HepG2 (cell line): Measurements from ENCODE around the gene CAPG.

Experiments used
- CTCF ChIP-seq: sonication (generic); formaldehyde crosslinking; IDR thresholded peaks from 2 replicates; pipeline ENCODE4 v1.5.0; 2020; ENCODE audit warnings: mild to moderate bottlenecking, missing genetic modification reagents, moderate library complexity
- FIP1L1 ChIP-seq: fragments of 200-400 bp; formaldehyde crosslinking; IDR thresholded peaks from 2 replicates; pipeline ENCODE4 v1.6.1; 2018; ENCODE audit warnings: low read depth, mild to moderate bottlenecking, low read length, moderate library complexity, borderline replicate concordance; ENCODE audit not compliant: insufficient read depth
- GABPA ChIP-seq, 2 experiments: IDR thresholded peaks; 2 replicates each; pipeline ENCODE4 v1.6.1; 2011 to 2016; ENCODE audit warnings: low read depth in 2 of 2, low read length in 1 of 2, missing biosample characterization in 1 of 2, missing genetic modification characterization in 1 of 2
- HDAC2 ChIP-seq: sonication (generic); formaldehyde crosslinking; IDR thresholded peaks from 2 replicates; pipeline ENCODE4 v1.4.0; 2020; ENCODE audit warnings: missing genetic modification reagents
- ISL2 ChIP-seq: sonication (generic); formaldehyde crosslinking; IDR thresholded peaks from 2 replicates; pipeline ENCODE4 v1.5.0; 2020; ENCODE audit warnings: missing genetic modification reagents
- MXI1 ChIP-seq: IDR thresholded peaks from 3 replicates; pipeline ENCODE4 v1.6.1; 2012; ENCODE audit warnings: low read depth, low read length, inconsistent platforms, borderline replicate concordance
- SP140L ChIP-seq: sonication (generic); formaldehyde crosslinking; IDR thresholded peaks from 2 replicates; pipeline ENCODE4 v1.4.0; 2020; ENCODE audit warnings: missing genetic modification reagents, borderline replicate concordance
- ZBTB1 ChIP-seq: sonication (generic); formaldehyde crosslinking; IDR thresholded peaks from 2 replicates; pipeline ENCODE4 v1.4.0; 2020; ENCODE audit warnings: missing genetic modification reagents, borderline replicate concordance
- ZBTB7A ChIP-seq: sonication (generic); formaldehyde crosslinking; IDR thresholded peaks from 2 replicates; pipeline ENCODE4 v1.8.0; 2022; ENCODE audit warnings: mild to moderate bottlenecking, missing genetic modification reagents
- ZFX ChIP-seq: sonication (generic); formaldehyde crosslinking; IDR thresholded peaks from 2 replicates; pipeline ENCODE4 v1.4.0; 2020; ENCODE audit warnings: mild to moderate bottlenecking, low read depth, missing genetic modification reagents, moderate library complexity
- ZNF546 ChIP-seq: sonication (generic); formaldehyde crosslinking; conservative IDR thresholded peaks from 2 replicates; pipeline ENCODE4 v1.8.1; 2023; ENCODE audit warnings: mild to moderate bottlenecking, missing genetic modification reagents

GRCh38 chr2:85388878-85389538, 21.2 kb downstream of the CAPG start:
- no peak for TF ChIP-seq FIP1L1
- TF ChIP-seq ZNF546 (CRISPR knock-in tag), result no peak
- TF ChIP-seq HDAC2 (CRISPR knock-in tag), result no peak
- no peak for TF ChIP-seq ISL2
- no peak for TF ChIP-seq ZBTB1
- no peak for TF ChIP-seq GABPA (IDR thresholded peaks at IDR 0.05; ENCODE audit: low read depth, low read length)
- no peak for TF ChIP-seq GABPA (CRISPR knock-in tag; IDR thresholded peaks at IDR 0.05; ENCODE audit: low read depth)
- TF ChIP-seq SP140L (CRISPR knock-in tag), result no peak
- no peak for TF ChIP-seq MXI1
- TF ChIP-seq ZFX (CRISPR knock-in tag), result no peak
- no peak for TF ChIP-seq ZBTB7A (CRISPR knock-in tag)
- TF ChIP-seq CTCF (CRISPR knock-in tag), result no peak
